IPS-NIHi7 (cell line): ENCODE results near the gene PUS3.

ENCODE experiments used
- DNase-seq: peaks from one replicate; pipeline ENCODE4 v3.0.0; 2012; ENCODE audit warnings: mixed read lengths; ENCODE audit errors: extremely low spot score

The PUS3 gene, protein sequence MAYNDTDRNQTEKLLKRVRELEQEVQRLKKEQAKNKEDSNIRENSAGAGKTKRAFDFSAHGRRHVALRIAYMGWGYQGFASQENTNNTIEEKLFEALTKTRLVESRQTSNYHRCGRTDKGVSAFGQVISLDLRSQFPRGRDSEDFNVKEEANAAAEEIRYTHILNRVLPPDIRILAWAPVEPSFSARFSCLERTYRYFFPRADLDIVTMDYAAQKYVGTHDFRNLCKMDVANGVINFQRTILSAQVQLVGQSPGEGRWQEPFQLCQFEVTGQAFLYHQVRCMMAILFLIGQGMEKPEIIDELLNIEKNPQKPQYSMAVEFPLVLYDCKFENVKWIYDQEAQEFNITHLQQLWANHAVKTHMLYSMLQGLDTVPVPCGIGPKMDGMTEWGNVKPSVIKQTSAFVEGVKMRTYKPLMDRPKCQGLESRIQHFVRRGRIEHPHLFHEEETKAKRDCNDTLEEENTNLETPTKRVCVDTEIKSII

DNA sequence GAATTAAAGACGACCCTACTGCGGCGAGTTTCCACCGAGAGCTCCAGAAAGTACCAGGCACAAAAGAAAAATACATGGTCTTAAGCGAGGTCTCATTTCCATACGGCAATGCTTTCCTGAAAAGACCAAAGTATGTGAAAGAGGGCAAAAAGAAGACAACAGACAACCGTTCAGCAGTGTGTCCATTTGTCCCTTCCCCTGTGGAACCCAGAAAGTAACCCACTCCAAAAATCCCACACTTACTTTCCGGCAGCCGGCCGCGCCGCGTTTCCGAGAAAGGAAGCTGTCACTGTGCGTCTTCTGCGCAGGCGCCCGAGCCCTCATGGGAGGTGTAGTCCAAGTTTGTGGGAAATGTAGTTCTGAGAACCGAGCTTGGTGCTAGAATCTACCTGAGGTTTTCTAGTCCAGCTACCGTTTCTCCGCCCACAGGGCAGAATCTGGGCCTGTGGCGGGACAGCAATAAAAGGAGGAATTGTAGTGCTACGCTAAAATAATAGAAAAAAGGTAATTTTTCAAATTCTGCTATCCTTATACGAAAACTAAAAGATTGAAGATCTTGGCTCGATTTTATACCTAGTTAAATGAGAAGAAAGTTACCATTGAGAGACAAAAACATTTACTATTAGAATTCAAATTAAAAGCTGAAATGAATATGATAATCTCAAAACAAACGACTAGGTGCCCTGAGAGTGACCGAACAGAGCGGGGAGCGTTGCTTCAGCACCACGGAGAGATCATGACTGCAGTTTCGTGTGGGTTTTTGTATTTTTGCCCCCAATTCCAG, at the start of gene PUS3:
PUS3 (minus strand) TSS at position 280 of the 784 bp plus-strand sequence. CDS start 6,922 bp downstream, outside the sequence.
- peak; percentile 91 for DNase-seq

- DNase-seq = no peak
Measured at GRCh38 chr11:125952559-125952958, 49.6 kb upstream of the PUS3 start.

DNA sequence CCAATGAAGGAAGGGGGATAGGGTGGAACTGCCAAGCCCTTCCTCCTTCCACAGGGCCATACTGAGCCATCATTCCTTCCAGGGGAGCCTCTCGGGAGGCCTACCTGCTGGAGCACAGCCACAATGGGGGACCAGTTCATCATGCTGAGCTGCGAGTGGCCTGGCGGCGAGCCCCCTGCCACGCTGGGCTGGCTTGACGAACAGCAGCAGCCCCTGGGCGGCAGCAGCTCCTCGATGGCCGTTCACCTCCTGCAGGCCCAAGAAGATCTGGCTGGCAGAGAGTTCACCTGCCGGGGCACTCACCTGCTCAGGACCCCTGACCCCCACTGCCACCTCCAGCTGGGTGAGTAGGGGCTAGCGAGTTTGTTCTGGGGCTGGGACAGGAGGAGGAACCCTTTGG, 48.7 kb upstream of the PUS3 start:
- DNase-seq = no peak

- DNase-seq = no peak
Measured at GRCh38 chr11:125950696-125951651, 48.0 kb upstream of the PUS3 start.

DNA sequence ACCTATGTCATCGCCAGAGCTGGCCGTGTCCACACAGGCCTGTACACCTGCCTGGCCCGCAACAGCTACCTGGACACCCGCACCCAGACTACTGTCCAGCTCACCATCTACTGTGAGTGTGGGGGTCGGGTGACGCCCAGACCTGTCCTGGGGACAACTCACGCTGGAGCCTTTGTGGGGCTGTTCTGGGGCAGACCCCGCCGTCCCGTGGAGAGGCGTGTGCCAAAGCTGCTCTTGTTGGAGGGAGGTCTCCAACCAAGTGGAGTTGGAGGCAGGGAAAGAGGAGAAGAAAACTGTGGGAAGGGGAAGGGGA, 47.1 kb upstream of the PUS3 start:
- DNase-seq = no peak

DNA sequence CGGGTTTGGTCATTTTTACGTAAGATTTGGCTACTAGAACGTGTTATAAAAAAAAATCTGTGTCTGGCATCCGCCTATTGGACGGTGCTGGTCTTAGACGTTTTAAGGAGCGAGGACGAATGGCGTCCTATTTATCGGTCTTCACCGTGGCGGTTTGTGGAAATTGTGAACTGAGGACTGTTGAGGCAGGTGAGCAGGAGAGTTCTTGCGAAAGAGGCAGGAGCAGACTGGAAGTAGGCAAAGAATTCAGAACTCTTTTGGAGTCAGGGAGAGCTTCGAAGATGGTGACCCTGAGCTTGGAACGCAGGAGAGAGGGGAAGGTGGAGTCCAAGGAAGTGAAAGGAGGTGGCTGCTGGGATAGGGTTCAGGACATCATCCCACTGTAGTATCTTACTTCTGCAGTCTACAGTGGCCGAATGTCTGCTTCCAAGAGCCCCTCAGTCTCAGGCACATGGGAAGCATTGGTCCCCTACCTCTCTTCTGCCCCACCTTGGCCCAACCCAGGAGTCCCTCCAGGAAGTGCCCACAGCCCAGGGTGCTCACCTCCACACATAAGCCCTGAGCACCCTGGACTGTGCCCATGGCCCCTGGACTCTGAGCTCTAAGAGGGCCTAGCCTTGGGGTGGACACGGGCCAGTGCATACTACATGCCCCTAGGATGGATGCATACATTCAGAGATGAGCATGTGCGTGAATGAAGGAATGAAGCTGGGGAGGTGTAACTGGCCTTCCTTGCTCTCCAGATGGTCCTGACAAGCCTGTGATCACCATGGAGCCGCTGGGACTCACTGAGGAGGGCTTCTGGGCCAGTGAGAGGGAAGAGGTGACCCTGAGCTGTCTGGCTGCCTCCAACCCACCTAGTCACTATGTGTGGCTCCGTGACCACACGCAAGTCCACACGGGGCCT, 46.5 kb upstream of the PUS3 start:
- no peak for DNase-seq

DNA sequence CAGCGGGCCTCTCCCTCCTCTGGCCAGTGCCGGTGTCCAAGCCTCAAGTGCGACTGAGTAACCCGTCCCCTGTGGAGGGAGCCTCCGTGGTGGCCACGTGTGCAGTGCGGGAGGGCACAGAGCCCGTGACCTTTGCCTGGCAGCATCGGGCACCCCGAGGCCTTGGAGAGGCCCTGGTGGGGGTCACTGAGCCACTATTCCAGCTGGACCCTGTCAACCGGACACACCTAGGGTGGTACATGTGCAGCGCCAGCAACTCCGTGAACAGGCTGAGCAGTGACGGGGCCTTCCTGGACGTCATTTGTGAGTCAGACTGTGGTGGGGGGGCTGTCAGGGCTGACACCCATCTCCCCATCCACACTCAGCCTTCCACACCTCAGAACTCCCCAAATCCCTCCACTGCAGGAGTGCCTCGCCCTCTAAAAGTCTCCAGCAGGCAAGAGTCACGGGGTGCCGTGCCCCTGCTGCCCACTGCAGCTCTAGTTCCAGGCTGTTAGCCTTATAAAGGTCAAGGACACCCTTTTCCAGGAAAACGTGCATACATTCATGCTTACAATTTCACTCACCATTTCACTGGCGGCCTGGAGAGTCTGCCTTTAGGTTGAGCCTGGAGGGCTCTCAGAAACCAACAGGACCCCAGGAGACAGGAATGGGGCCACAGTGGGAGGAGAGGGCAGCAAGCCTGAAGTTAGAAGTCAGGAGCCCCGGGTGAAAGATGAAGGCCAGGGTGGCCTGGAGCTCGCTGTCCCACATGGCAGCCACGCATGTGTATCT, 45.5 kb upstream of the PUS3 start:
- no peak for DNase-seq

DNA sequence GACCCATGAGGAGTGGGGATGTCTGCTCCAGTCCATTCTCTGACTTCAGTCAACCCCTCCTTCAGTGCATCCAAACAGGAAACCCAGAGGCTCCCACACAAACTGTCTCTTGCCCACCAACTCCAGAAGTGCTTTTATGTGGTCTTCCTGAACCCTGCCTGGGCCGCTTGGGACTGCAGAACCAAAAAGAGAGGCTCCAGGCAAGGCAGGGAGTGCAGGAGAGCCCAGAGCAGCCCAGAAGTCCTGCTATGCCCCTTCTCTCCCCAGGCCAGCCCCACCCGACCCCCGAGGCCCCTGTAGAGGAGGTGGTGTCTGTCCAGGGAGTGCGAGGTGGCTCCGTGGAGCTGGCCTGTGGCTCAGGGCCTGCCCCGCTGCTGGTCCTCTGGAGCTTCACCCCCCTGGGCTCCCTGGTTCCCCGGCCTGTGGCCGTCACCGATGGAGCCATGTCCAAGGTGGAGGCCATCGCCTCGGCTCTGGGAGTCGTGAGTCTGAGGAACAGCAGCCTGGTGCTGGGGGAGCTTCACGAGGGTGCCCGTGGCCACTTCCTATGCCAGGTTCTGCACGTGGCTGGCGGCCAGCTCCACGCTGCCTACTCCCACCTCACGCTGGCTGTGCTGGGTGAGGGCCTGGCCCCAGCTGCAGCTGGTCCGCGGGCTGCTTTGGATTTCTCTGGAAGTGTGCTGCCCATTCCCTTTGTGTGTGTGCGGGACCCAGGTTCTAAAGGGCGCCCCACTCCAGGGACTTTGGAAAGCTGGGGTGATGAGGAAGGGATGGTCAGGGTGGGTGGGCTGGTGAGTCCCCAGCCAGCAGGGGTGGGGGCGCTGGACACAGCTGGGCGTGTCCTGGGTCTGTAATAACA, 44.6 kb upstream of the PUS3 start:
- no peak for DNase-seq

DNA sequence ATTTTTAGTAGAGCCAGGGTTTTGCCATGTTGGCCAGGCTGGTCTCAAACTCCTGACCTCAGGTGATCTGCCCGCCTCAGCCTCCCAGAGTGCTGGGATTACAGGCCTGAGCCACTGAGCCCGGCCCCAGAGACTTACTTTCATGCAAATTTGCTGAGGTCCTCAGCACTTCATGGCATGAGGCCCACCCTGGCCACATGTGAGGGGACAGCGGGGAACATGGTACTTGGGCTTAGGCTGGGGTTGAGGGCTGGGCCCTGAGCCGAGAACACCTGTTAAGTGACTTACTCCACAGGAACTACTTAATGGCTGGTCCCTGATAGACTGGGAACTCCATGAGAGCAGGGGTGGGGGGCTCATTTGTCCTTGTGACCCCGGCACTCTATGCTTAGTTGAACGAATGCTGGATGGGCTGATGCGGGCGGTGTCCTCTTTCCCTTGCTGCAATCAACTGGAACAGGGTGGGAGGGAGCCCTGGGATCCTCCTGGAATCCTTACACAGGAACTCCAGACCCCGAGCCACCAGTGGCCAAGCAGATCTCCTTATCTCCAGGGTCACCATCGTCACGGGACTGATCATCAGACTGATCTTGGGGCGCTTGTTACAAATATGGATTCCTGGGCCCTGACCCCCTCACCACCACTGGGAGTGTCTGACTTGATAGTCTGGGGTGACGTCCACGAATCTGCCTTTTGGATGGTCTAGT, 43.9 kb upstream of the PUS3 start:
- DNase-seq = no peak

DNA sequence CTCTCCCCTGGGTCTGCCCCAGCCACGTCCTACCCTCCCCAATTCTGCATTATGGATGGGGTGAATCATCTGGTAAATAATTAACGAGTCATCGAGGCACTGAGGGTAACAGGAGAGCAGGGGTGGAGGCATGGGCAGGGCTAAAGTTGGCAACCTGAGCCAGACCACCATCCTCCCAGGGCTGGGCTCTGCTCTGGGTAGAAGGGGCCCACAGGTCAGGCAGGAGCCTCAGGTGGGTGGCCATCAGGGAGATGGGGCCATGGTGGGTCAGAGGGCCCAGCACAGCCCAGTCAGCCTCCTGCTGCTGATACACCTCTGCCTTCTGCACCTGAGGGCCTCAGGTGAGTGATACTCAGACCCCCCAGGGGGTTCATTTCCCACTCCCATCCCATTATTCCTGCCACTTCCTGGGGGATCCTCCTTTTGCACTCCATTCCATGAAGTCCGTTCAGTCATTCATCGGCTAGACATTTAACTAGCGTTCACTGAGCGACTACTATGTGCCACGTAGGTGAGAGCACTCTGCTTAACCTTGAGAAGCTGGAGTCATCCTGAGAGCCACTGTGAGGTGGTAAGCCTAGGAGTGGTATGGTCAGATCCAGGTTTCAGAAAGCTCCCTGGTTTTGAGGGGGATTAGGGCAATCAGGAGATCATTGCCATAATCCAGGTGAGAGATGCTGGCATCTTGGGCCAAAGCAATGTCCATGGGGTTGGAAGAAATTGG, 43.0 kb upstream of the PUS3 start, which contains the start of gene VSIG10L2:
VSIG10L2 (plus strand) TSS at position 248 of the 724 bp plus-strand sequence; CDS start at position 260, 12 bp downstream.
- no peak for DNase-seq

- no peak for DNase-seq
Measured at GRCh38 chr11:125945011-125945796, 42.2 kb upstream of the PUS3 start.

DNA sequence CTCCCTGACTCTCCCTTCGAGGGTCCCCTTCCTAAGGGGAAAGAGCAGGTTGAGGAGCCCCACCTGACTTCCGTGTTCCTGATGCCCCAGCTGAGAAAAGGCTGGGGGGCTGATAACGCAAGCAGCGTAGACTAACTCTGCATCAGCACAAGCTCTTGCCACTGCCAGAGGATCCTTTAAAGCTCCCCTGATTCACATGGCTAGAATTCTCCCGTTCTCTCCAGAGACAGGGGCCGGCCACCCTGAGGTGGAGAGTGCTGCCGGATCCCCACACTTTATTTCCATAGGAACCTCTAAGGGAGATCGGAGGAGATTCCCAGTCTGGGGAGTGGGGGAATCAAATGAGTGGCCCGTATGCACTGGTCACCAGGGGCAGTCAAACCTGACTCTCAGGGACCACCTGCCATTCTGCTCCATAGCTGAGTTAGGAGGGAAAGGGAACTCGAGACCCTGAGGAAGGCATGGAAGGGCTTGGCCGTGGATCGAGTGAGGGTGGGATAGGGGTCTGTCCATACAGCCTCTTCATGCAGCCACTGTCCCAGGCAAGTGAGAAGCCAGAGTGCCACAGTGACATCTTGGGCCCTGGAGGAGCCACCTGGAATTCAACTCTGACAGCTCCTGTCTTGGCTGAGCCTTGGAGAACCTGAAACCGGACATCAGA, 41.5 kb upstream of the PUS3 start:
- no peak for DNase-seq

- no peak for DNase-seq
Measured at GRCh38 chr11:125943661-125944349, 40.8 kb upstream of the PUS3 start.

- no peak for DNase-seq
Measured at GRCh38 chr11:125942771-125943428, 39.9 kb upstream of the PUS3 start.
